ENCODE results near the gene CLDN14.

- TF ChIP-seq, protein P1, sequence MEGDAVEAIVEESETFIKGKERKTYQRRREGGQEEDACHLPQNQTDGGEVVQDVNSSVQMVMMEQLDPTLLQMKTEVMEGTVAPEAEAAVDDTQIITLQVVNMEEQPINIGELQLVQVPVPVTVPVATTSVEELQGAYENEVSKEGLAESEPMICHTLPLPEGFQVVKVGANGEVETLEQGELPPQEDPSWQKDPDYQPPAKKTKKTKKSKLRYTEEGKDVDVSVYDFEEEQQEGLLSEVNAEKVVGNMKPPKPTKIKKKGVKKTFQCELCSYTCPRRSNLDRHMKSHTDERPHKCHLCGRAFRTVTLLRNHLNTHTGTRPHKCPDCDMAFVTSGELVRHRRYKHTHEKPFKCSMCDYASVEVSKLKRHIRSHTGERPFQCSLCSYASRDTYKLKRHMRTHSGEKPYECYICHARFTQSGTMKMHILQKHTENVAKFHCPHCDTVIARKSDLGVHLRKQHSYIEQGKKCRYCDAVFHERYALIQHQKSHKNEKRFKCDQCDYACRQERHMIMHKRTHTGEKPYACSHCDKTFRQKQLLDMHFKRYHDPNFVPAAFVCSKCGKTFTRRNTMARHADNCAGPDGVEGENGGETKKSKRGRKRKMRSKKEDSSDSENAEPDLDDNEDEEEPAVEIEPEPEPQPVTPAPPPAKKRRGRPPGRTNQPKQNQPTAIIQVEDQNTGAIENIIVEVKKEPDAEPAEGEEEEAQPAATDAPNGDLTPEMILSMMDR (IDR thresholded peaks at IDR 0.05) = no peak
- TF ChIP-seq EP300 (IDR thresholded peaks at IDR 0.05) = no peak
Measured at GRCh38 chr21:36477001-36477400, 2.9 kb downstream of the CLDN14 start.

Measured in esophagus muscularis mucosa (tissue), 3 donors.